Heart left ventricle (tissue), 13 donors: ENCODE data around the gene LSM5.

Experiments used
- POLR2A ChIP-seq, 2 donors: fragments of 450-650 bp; IDR thresholded peaks; one replicate each; pipeline ENCODE4 v1.6.1; 2017; ENCODE audit warnings: antibody characterized with exemption in 2 of 2, mild to moderate bottlenecking in 2 of 2, moderate library complexity in 2 of 2
- TF ChIP-seq, protein P1 (sequence below), 12 donors: fragments of 200-600 bp; sonication (generic) in 4 of 12; IDR thresholded peaks; one replicate each; pipeline versions ENCODE4 v1.5.0 to v1.8.0; 2018 to 2022; ENCODE audit warnings: antibody characterized with exemption in 12 of 12, mild to moderate bottlenecking in 5 of 12
- donor health status: ischemic (EF 13 %, LVEDD 7.1; RV severe dilation, severe dysfunction).
- donor health status: DM: no; HTN: yes; CAD: no.
- donor health status: DM: no; HTN: no; CAD: no.
- donor health status: ischemic (EF 25% LVEDD 6.9; RV normal size, moderate dysfunction).
- donor health status: ischemic (EF 25% LVEDD 5.7; RV mildly dilated, moderate dysfunction).
- donor health status: ischemic (EF 35%, LVEDD 5.7; RV mildly dilated, moderate dysfunction).
- donor health status: nonischemic (EF 11% LVEDD 7.7; RV severe dilation, severe dysfunction).
- donor health status: DM: yes; HTN: yes; CAD: no.
- donor health status: PGD.
- donor health status: ischemic (EF 29% LVEDD 5.4; RV normal size, mild dysfunction).
- donor health status: nonischemic (EF 23%, LVEDD 6.1; RV moderate dilation, normal function).

DNA sequence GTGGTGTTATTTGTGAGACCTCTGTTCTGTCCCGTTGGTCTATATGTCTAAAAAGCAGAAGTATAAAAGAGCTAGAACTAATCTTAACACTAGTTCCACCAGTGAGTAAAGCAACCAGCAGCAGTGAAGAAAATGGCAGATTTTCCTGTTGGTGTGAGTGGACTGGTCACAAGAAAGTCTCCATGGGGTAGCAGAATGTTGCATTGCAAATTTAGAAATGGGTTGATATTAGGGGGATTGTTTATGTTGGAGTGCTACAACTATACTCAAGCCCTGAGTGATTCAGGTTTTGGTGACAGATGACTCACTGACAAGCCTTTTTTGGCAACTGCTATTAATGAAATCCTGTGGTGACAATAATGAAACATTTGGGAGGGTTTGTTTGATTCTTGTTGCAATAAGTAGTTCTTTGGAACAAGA lies 10.8 kb upstream of the LSM5 start:
- TF ChIP-seq, protein P1, sequence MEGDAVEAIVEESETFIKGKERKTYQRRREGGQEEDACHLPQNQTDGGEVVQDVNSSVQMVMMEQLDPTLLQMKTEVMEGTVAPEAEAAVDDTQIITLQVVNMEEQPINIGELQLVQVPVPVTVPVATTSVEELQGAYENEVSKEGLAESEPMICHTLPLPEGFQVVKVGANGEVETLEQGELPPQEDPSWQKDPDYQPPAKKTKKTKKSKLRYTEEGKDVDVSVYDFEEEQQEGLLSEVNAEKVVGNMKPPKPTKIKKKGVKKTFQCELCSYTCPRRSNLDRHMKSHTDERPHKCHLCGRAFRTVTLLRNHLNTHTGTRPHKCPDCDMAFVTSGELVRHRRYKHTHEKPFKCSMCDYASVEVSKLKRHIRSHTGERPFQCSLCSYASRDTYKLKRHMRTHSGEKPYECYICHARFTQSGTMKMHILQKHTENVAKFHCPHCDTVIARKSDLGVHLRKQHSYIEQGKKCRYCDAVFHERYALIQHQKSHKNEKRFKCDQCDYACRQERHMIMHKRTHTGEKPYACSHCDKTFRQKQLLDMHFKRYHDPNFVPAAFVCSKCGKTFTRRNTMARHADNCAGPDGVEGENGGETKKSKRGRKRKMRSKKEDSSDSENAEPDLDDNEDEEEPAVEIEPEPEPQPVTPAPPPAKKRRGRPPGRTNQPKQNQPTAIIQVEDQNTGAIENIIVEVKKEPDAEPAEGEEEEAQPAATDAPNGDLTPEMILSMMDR (IDR thresholded peaks at IDR 0.05), result no peak
- no peak for TF ChIP-seq POLR2A (IDR thresholded peaks at IDR 0.05)
